Sigmoid colon (tissue), 4 donors: ENCODE data around the gene EHD4.

Experiments
- POLR2AphosphoS5 ChIP-seq, 4 donors: sonication (generic); formaldehyde crosslinking; IDR thresholded peaks; one replicate each; pipeline ENCODE4 v1.6.1; 2017; ENCODE audit warnings: antibody characterized with exemption in 4 of 4
- TF ChIP-seq, protein P1 (sequence below), 4 experiments: fragments of 450-650 bp in 3 of 4; fragments of 200-600 bp in 1 of 4; IDR thresholded peaks; one replicate each; pipeline ENCODE4 v1.5.1; 2016 to 2019; ENCODE audit warnings: antibody characterized with exemption in 4 of 4, mild to moderate bottlenecking in 3 of 4, moderate library complexity in 2 of 4

DNA sequence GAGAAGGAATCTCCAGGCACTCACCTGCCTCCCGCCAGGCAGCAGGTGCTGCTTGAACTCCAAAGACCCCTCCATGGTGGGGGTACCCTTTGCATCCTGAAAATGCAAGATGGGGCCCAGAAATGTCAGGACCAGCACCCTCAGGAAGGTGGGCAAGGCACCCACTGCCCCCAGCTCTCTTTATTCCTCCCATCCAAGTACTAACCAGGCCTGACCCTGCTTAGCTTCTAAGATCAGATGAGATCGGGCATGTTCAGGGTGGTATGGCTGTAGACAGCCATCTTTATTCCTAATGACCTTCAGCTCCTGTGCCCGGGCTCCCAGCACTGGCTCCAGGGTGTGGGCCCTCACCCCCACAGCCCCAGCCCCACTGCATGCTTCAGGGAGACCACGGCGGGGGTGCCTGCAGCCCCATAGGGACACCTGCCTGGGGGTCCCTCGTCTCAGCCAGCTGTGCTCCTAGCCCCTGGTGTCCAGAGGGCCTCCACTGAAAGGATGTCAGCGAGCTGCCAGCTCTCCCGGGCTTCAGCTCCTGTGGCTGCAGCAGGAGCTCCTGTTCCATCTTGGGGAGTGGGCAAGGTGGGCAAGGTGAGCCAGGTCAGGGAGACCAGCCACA is 120.5 kb downstream of the EHD4 start:
- TF ChIP-seq, protein P1, sequence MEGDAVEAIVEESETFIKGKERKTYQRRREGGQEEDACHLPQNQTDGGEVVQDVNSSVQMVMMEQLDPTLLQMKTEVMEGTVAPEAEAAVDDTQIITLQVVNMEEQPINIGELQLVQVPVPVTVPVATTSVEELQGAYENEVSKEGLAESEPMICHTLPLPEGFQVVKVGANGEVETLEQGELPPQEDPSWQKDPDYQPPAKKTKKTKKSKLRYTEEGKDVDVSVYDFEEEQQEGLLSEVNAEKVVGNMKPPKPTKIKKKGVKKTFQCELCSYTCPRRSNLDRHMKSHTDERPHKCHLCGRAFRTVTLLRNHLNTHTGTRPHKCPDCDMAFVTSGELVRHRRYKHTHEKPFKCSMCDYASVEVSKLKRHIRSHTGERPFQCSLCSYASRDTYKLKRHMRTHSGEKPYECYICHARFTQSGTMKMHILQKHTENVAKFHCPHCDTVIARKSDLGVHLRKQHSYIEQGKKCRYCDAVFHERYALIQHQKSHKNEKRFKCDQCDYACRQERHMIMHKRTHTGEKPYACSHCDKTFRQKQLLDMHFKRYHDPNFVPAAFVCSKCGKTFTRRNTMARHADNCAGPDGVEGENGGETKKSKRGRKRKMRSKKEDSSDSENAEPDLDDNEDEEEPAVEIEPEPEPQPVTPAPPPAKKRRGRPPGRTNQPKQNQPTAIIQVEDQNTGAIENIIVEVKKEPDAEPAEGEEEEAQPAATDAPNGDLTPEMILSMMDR (IDR thresholded peaks at IDR 0.05): no peak
- TF ChIP-seq POLR2AphosphoS5 (IDR thresholded peaks at IDR 0.05): no peak
